MM.1S (cell line): Measurements from ENCODE around the gene HCFC2.

Experiments used
- DNase-seq: peaks from one replicate; pipeline ENCODE4 v3.0.0-alpha.2; 2015
- H2AFZ ChIP-seq: fragments of 300-600 bp; sonication (generic); 2 replicates; pipeline ENCODE4 v1.6.0; 2016; ENCODE audit warnings: antibody characterized with exemption, low read length
- H3F3A ChIP-seq: fragments of 300-600 bp; sonication (generic); 2 replicates; pipeline ENCODE4 v1.6.1; 2016; ENCODE audit warnings: mild to moderate bottlenecking, antibody characterized with exemption, low read length, moderate library complexity, mixed read lengths; ENCODE audit not compliant: insufficient read depth
- H3K27ac ChIP-seq: fragments of 300-600 bp; sonication (generic); 2 replicates; pipeline ENCODE4 v1.5.1; 2016; ENCODE audit warnings: mild to moderate bottlenecking, low read length
- H3K27me3 ChIP-seq: fragments of 300-600 bp; sonication (generic); replicated peaks from 2 replicates; pipeline ENCODE4 v1.6.0; 2016; ENCODE audit warnings: low read length; ENCODE audit not compliant: insufficient read depth
- H3K36me3 ChIP-seq: fragments of 300-600 bp; sonication (generic); replicated peaks from 2 replicates; pipeline ENCODE4 v1.6.1; 2016; ENCODE audit warnings: mild to moderate bottlenecking, low read length, mixed read lengths; ENCODE audit not compliant: insufficient read depth
- H3K4me1 ChIP-seq: fragments of 300-600 bp; sonication (generic); 2 replicates; pipeline ENCODE4 v1.6.1; 2016; ENCODE audit warnings: low read length, mixed read lengths
- H3K4me2 ChIP-seq: fragments of 300-600 bp; sonication (generic); 2 replicates; pipeline ENCODE4 v1.6.0; 2016; ENCODE audit warnings: low read depth, low read length
- H3K4me3 ChIP-seq: fragments of 300-600 bp; sonication (generic); 2 replicates; pipeline ENCODE4 v1.5.1; 2016; ENCODE audit warnings: low read length, mixed read lengths
- H3K79me2 ChIP-seq: fragments of 300-600 bp; sonication (generic); 2 replicates; pipeline ENCODE4 v1.6.1; 2016; ENCODE audit warnings: mixed run types, low read length, mixed read lengths
- H3K9ac ChIP-seq: fragments of 300-600 bp; sonication (generic); 2 replicates; pipeline ENCODE4 v1.6.1; 2016; ENCODE audit warnings: low read length, mixed read lengths
- H3K9me2 ChIP-seq: fragments of 300-600 bp; sonication (generic); replicated peaks from 2 replicates; pipeline ENCODE4 v1.6.1; 2016; ENCODE audit warnings: mild to moderate bottlenecking, low read length, mixed read lengths; ENCODE audit not compliant: insufficient read depth
- H3K9me3 ChIP-seq: fragments of 300-600 bp; sonication (generic); replicated peaks from 2 replicates; pipeline ENCODE4 v1.6.1; 2016; ENCODE audit warnings: mild to moderate bottlenecking, low read length, mixed read lengths; ENCODE audit not compliant: insufficient read depth
- H4K20me1 ChIP-seq: fragments of 300-600 bp; sonication (generic); 2 replicates; pipeline ENCODE4 v1.6.1; 2016; ENCODE audit warnings: mild to moderate bottlenecking, low read length, moderate library complexity, mixed read lengths; ENCODE audit not compliant: insufficient read depth
- EZH2 ChIP-seq: fragments of 300-600 bp; sonication (generic); optimal IDR thresholded peaks from 2 replicates; pipeline ENCODE3; 2017; ENCODE audit warnings: low read depth, mild to moderate bottlenecking, antibody characterized with exemption, low read length, mixed read lengths
- EZH2phosphoT487 ChIP-seq: fragments of 300-600 bp; sonication (generic); IDR thresholded peaks from 2 replicates; pipeline ENCODE4 v1.6.1; 2018; ENCODE audit warnings: antibody characterized with exemption, low read length
- TF ChIP-seq, protein P1 (sequence below): fragments of 300-600 bp; sonication (generic); IDR thresholded peaks from 2 replicates; pipeline ENCODE4 v1.5.1; 2016; ENCODE audit warnings: antibody characterized with exemption, low read length, mixed read lengths

The HCFC2 gene

DNA sequence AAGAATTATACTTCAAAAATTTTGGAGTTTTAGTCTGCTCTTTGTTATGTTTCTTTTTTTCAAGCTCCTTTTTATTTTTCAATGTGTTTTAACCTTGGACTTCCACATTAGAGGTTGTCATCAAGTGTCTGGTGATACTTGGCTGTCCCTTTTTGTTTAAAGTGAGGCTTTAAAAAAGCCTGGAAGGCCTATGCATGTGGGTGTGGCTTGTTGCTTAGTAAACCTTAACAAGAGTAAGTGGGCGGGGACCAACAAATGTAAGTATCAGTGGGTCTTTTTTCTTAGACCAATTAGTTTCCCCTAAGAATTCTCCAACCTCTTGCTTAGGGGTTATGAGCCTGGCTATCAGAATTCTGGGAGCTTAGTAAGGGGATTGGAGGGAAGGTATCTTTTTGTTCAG lies 26.4 kb downstream of the HCFC2 start:
- H3K27ac ChIP-seq, result no peak overlapping the region

DNA sequence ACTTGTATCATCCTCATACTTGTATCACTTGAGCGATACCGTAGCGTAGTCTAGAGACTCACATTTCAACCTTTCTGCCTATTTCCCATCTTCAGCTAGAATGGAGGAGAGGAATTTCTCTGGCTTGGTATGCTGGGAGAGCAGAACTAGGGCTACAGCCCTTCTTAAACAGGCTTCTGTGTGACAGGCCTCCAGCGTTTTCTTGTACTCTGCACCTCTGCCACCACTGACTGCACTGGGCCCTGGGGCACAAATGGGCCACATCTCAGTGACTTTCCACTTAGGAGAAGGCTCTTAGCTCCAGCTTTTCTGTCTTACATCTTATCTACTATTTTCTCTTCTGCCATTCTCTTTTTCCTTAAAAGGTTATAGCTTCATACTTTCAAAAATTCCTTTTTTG lies 26.8 kb downstream of the HCFC2 start:
- DNase-seq, result no peak
- Histone ChIP-seq H3K36me3 (peaks cover 3% of the 10 kb centered on the region; the same call in 1 of the 2 replicates), H3K4me3 (no peak overlapping the region), H2AFZ (no peak overlapping the region), H3K9me3 (no peaks in the 10 kb centered on the region), H3K27me3 (no peaks in the 10 kb centered on the region), H4K20me1 (no peaks in the 10 kb centered on the region), H3K4me1 (no peaks in the 10 kb centered on the region), H3K9ac (no peak overlapping the region), H3F3A (no peaks in the 10 kb centered on the region), H3K4me2 (no peak overlapping the region), H3K9me2 (no peaks in the 10 kb centered on the region), H3K27ac (no peak overlapping the region), H3K79me2 (no peaks in the 10 kb centered on the region)
- TF ChIP-seq, protein P1, sequence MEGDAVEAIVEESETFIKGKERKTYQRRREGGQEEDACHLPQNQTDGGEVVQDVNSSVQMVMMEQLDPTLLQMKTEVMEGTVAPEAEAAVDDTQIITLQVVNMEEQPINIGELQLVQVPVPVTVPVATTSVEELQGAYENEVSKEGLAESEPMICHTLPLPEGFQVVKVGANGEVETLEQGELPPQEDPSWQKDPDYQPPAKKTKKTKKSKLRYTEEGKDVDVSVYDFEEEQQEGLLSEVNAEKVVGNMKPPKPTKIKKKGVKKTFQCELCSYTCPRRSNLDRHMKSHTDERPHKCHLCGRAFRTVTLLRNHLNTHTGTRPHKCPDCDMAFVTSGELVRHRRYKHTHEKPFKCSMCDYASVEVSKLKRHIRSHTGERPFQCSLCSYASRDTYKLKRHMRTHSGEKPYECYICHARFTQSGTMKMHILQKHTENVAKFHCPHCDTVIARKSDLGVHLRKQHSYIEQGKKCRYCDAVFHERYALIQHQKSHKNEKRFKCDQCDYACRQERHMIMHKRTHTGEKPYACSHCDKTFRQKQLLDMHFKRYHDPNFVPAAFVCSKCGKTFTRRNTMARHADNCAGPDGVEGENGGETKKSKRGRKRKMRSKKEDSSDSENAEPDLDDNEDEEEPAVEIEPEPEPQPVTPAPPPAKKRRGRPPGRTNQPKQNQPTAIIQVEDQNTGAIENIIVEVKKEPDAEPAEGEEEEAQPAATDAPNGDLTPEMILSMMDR, result no peak
- TF ChIP-seq EZH2 (no peak), EZH2phosphoT487 (no peak)

More for the DNA sequence above, 26.4 kb downstream of the HCFC2 start:
- no peak overlapping the region for H3K4me3 ChIP-seq
- TF ChIP-seq EZH2 (no peak), EZH2phosphoT487 (no peak)
- TF ChIP-seq, protein P1, result no peak
- H3K79me2 ChIP-seq, result no peaks in the 10 kb centered on the region
- no peak overlapping the region for H2AFZ ChIP-seq
- H3K4me1 ChIP-seq, result no peaks in the 10 kb centered on the region
- no peak overlapping the region for H3K4me2 ChIP-seq
- H3K9ac ChIP-seq, result no peak overlapping the region
- H3K36me3 ChIP-seq, result peaks cover 3% of the 10 kb centered on the region; the same call in 1 of the 2 replicates
- H3K9me3 ChIP-seq, result no peaks in the 10 kb centered on the region
- H3F3A ChIP-seq, result no peaks in the 10 kb centered on the region
- no peak for DNase-seq
- H3K9me2 ChIP-seq, result no peaks in the 10 kb centered on the region
- no peaks in the 10 kb centered on the region for H4K20me1 ChIP-seq
- H3K27me3 ChIP-seq, result no peaks in the 10 kb centered on the region

DNA sequence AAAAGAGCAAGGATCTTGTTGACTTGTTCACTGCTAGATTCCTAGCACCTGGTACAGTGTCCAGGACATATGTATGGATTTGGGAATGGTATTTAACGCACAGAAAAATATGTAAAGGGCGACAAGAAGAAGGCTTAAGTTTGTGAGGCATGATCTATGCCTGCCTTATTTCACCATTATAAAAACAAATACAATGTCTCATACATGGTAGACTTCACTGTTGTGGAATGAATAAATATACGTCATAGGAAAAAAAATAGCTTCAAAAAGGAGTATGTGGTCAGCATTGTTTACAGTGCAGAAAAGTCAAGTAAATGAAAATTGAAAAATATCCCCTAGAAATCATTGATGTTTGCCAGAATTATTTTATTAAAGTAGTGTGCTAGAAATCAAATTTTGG lies 30.0 kb downstream of the HCFC2 start:
- Histone ChIP-seq H4K20me1 (no peaks in the 10 kb centered on the region), H3K79me2 (no peaks in the 10 kb centered on the region)
- TF ChIP-seq EZH2 (no peak), EZH2phosphoT487 (no peak)
- TF ChIP-seq, protein P1, result no peak

More for the DNA sequence above, 30.0 kb downstream of the HCFC2 start:
- Histone ChIP-seq H3K4me3 (no peak overlapping the region), H3K9ac (no peak overlapping the region), H3K27me3 (no peaks in the 10 kb centered on the region), H2AFZ (no peak overlapping the region), H3K4me2 (no peak overlapping the region), H3K4me1 (no peaks in the 10 kb centered on the region), H3K36me3 (no peaks in the 10 kb centered on the region), H3F3A (no peaks in the 10 kb centered on the region), H3K9me3 (no peaks in the 10 kb centered on the region), H3K9me2 (no peaks in the 10 kb centered on the region), H3K27ac (no peak overlapping the region)
- no peak for DNase-seq
